GM13977 (cell line): ENCODE data around the gene EXOSC3.
"Not testable (repeated sequence)": the region's sequence is repeated elsewhere in the genome, so short reads cannot be mapped to it uniquely, and the experiment has no call there.

ENCODE experiments used
- DNase-seq: peaks from one replicate; pipeline ENCODE4 v3.0.0; 2012; ENCODE audit warnings: low spot score
- in situ Hi-C: fragments of 300-500 bp; cut with MboI; formaldehyde crosslinking; loops from one replicate; pipeline ENCODE4 v1.12.0; 2022; ENCODE audit warnings: low sequenced_read_pairs, low pct_unique_long_range_greater_than_20kb, mixed read lengths, inconsistent platforms; ENCODE audit not compliant: unreplicated experiment
- TF ChIP-seq, protein P1 (sequence below): IDR thresholded peaks from 2 replicates; pipeline ENCODE4 v1.5.1; 2012; ENCODE audit warnings: mild to moderate bottlenecking, control low read depth; ENCODE audit not compliant: insufficient read depth; ENCODE audit errors: extremely low read depth, missing control alignments

The EXOSC3 gene

DNA sequence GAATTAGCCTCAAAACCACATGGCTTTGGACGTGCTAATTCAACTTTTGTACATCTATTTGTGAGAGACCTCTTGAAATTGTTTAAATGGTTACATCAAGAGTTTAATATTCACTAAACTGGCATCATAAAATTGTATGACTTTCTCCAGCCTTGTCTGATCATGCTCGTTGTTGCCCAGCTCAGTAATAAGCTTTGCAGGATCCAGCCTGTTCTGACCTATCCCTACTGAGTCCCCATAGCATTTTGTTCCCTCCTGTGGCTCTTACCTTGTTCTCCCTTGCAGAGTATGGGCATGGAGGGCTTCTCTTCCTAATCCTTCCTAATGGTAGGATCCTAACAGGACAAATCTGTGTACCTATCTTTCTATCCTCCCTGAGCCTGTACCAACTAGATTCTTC, 6.3 kb downstream of the EXOSC3 start:
- in situ Hi-C loops = no loop called here
- DNase-seq = no peak
- TF ChIP-seq, protein P1, sequence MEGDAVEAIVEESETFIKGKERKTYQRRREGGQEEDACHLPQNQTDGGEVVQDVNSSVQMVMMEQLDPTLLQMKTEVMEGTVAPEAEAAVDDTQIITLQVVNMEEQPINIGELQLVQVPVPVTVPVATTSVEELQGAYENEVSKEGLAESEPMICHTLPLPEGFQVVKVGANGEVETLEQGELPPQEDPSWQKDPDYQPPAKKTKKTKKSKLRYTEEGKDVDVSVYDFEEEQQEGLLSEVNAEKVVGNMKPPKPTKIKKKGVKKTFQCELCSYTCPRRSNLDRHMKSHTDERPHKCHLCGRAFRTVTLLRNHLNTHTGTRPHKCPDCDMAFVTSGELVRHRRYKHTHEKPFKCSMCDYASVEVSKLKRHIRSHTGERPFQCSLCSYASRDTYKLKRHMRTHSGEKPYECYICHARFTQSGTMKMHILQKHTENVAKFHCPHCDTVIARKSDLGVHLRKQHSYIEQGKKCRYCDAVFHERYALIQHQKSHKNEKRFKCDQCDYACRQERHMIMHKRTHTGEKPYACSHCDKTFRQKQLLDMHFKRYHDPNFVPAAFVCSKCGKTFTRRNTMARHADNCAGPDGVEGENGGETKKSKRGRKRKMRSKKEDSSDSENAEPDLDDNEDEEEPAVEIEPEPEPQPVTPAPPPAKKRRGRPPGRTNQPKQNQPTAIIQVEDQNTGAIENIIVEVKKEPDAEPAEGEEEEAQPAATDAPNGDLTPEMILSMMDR = no peak

DNA sequence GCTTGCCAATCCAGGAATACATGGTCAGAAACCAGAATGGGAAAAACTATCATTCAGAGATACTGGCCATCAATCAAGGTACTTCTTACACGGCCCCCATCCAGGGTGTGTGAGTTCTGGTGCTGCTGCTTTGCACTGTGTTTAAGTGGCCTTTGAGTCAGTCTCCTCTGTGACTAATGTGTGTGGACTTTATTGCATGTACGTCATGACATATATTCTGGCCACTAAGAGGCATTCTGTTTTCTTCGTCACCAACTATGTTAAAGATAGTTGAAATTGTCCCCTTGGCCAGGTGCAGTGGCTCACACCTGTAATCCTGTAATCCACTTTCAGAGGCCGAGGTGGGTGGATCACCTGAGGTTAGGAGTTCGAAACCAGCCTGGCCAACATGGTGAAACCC, 8.5 kb downstream of the EXOSC3 start:
- in situ Hi-C loops = no loop called here
- TF ChIP-seq, protein P1 = no peak
- no peak for DNase-seq

DNA sequence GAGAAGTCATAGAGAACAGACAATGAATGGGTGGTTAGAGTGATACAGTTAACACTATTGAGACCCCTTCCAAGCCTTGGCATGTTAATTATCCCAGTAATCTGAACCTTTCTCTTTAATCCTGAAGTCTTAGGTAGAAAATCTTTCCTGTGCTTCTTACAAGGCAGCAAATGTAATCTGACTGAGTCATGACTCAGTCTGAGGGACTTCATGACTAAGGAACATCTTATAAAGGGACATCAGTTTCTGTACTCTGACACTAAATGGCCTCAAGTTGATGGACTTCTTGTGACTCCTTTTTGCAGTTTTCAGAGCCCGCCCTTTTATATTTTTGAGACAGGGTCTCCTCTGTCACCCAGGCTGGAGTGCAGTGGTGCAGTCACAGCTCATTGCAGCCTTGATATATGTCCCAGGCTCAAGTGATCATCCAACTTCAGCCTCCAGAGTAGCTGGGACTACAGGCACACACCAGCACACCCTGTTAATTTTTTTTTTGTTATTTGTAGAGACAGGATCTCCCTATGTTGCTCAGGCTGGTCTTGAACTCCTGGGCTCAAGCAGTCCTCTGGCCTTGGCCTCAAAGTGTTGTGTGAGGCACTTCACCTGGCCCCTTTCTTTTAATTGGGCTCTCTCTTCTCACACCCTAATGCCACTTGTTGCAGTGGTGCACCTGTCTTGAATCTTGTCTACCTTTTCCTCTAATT, 9.5 kb downstream of the EXOSC3 start:
- no peak for DNase-seq
- in situ Hi-C loops = no loop called here
- TF ChIP-seq, protein P1 = no peak

DNA sequence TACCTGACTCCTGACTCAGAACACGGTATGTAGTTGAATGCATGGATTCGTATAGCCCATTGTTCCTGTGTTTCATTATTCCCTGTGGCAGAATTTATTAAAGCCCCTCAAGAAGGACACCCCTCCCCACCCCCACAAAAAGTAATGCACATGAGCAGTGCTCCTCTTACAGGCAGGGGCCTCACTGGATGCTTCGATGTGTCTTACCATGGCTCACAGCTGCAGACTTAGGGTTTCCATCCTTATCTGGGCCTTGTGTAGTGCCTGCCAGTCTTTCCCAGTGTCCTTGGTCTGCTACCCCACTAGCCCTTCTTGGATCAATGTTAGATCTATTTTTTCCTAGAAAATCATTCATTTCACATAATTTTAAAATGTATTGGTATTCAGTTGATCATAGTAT, 14.9 kb downstream of the EXOSC3 start:
- TF ChIP-seq, protein P1 = no peak
- no peak for DNase-seq
- in situ Hi-C loops = no loop called here

DNA sequence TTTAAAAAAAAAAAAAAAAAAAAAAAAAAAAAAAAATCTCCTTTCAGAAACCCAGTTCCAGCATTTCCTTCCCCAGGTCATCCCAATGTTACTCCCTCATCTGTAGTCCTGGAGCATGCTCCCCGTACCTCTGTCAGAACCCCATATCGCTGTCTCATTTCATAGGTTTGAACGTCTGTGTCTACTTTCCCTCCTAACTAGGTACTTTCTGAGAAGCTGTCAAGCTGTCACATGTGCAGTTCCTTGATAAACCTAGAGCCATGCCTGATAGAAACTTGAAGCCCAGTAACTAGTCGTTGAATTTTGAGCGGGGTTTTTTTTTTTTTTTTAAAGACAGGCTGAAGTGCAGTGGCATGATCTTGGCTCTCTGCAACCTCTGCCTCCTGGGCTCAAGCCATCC, 15.6 kb downstream of the EXOSC3 start:
- no peak for DNase-seq
- TF ChIP-seq, protein P1 = no peak
- in situ Hi-C loops = no loop called here

DNA sequence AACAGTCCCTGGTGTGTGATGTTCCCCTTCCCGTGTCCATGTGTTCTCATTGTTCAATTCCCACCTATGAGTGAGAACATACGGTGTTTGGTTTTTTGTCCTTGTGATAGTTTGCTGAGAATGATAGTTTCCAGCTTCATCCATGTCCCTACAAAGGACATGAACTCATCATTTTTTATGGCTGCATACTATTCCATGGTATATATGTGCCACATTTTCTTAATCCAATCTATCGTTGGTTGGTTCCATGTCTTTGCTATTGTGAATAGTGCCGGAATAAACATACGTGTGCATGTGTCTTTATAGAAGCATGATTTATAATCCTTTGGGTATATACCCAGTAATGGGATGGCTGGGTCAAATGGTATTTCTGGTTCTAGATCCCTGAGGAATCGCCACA, 19.6 kb downstream of the EXOSC3 start:
- in situ Hi-C loops, DNase-seq: not testable (repeated sequence)

DNA sequence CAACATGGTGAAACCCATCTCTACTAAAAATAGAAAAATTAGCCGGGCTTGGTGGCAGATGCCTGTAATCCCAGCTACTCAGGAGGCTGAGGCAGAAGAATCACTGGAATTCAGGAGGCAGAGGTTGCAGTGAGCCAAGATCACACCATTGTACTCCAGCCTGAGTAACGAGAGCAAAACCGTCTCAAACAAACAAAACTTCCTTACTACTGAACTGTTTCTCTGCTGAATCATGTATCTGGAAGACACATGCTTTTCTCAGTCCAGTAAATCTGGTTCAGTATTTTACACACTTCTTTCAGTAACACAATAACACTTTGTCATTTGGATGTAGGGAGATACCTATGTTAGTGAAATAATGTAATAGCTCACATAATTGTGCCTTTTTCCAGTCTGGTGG, 23.4 kb downstream of the EXOSC3 start:
- in situ Hi-C loops = no loop called here
- DNase-seq = no peak
- TF ChIP-seq, protein P1 = no peak
